PFSK-1 (cell line): ENCODE results near the gene ZNF384.

Experiments used
- FOXP2 ChIP-seq: optimal IDR thresholded peaks from 2 replicates; pipeline ENCODE3; 2011; ENCODE audit warnings: borderline replicate concordance, control low read depth, inconsistent platforms; ENCODE audit not compliant: insufficient read depth; ENCODE audit errors: extremely low read length, extremely low read depth
- POLR2AphosphoS5 ChIP-seq: IDR thresholded peaks from 2 replicates; pipeline ENCODE4 v1.6.1; 2012; ENCODE audit warnings: low read depth, mild to moderate bottlenecking, control low read depth, low read length, moderate library complexity
- REST ChIP-seq, 2 experiments: IDR thresholded peaks; 2 replicates each; pipeline versions ENCODE4 v1.6.1 to v1.8.0; 2011 to 2012; ENCODE audit warnings: low read depth in 2 of 2, low read length in 2 of 2, control low read depth in 1 of 2, inconsistent platforms in 1 of 2, mild to moderate bottlenecking in 1 of 2, moderate library complexity in 1 of 2; ENCODE audit not compliant: insufficient read depth in 1 of 2
- SIN3A ChIP-seq: IDR thresholded peaks from 2 replicates; pipeline ENCODE4 v1.6.1; 2012; ENCODE audit warnings: mild to moderate bottlenecking, low read length, moderate library complexity, borderline replicate concordance; ENCODE audit not compliant: insufficient read depth
- TAF1 ChIP-seq: IDR thresholded peaks from 2 replicates; pipeline ENCODE4 v1.6.1; 2012; ENCODE audit warnings: low read length, control low read depth, borderline replicate concordance; ENCODE audit not compliant: insufficient read depth

ZNF384 gene

GRCh38 chr12:6696690-6697583 lies 7.8 kb upstream of the ZNF384 start:
- TF ChIP-seq FOXP2 (no peak), REST (IDR thresholded peaks at IDR 0.05; ENCODE audit: insufficient read depth in 1 of 2, low read depth in 2 of 2, low read length in 2 of 2) (no peak), SIN3A (no peak), TAF1 (no peak)

GRCh38 chr12:6695313-6696045 lies 6.3 kb upstream of the ZNF384 start:
- TF ChIP-seq REST (IDR thresholded peaks at IDR 0.05; ENCODE audit: insufficient read depth in 1 of 2, low read depth in 2 of 2, low read length in 2 of 2), result no peak
- TF ChIP-seq TAF1, result no peak
- no peak for TF ChIP-seq POLR2AphosphoS5
- no peak for TF ChIP-seq SIN3A
- TF ChIP-seq FOXP2, result no peak

- TF ChIP-seq TAF1 (no peak), REST (IDR thresholded peaks at IDR 0.05; ENCODE audit: insufficient read depth in 1 of 2, low read depth in 2 of 2, low read length in 2 of 2) (no peak), FOXP2 (no peak), SIN3A (no peak), POLR2AphosphoS5 (no peak)
Observed at GRCh38 chr12:6694701-6695100, 5.5 kb upstream of the ZNF384 start.

GRCh38 chr12:6693832-6694355 lies 4.7 kb upstream of the ZNF384 start:
- TF ChIP-seq TAF1, result no peak

GRCh38 chr12:6692888-6693287 lies 3.7 kb upstream of the ZNF384 start:
- no peak for TF ChIP-seq SIN3A
- TF ChIP-seq POLR2AphosphoS5, result no peak
- no peak for TF ChIP-seq REST (IDR thresholded peaks at IDR 0.05; ENCODE audit: insufficient read depth in 1 of 2, low read depth in 2 of 2, low read length in 2 of 2)
- TF ChIP-seq TAF1, result no peak
- no peak for TF ChIP-seq FOXP2
